K562 (cell line): ENCODE measurements around the gene BCAS1. TPM values are rescaled to one million over a fixed set of nuclear protein-coding genes. Genes with fewer than 3 reads are reported as not detected.

Experiments
- ATAC-seq: fragments of 200-7000 bp; cut with Tn5 transposase; 3 replicates; pipeline ENCODE4 v1.9.1; 2020; ENCODE audit warnings: moderate library complexity
- BruUV-seq: library from RNA; stranded (reverse); fragments of 400-500 nt; replicated peaks from 2 replicates; lab custom pipeline; 2021; lab: Mats Ljungman, UMichigan
- CTCF ChIA-PET: fragments of 300-600 bp; formaldehyde crosslinking; extraction: SDS; loops from one replicate; lab custom pipeline; 2021; ENCODE audit warnings: low intra/inter-chr PET ratio; lab: Yijun Ruan, JAX
- POLR2A ChIA-PET: fragments of 300-600, 350-650 bp; sonication (Branson Sonifier 250); formaldehyde crosslinking; extraction: SDS; loops from one replicate; lab custom pipeline; 2021; ENCODE audit warnings: antibody characterized with exemption, inconsistent platforms; lab: Yijun Ruan, JAX
- DNase-seq, 4 experiments: peaks; one replicate each; pipeline versions ENCODE4 v3.0.0 to v3.0.0-alpha.2; 2011 to 2018; ENCODE audit warnings: low spot score in 3 of 4, mixed read lengths in 3 of 4; ENCODE audit errors: extremely low read depth in 1 of 4
- FAIRE-seq: peaks from 2 replicates; lab custom pipeline; 2011; peaks lifted over from hg19 to GRCh38; lab: Jason Lieb, UNC
- H2AFZ ChIP-seq: 2 replicates; pipeline ENCODE4 v1.6.0; 2011; ENCODE audit warnings: low read depth, low read length, control low read depth, inconsistent platforms
- H3K27ac ChIP-seq: fragments of 200-600 bp; 3 replicates; pipeline ENCODE4 v1.8.0; 2011; ENCODE audit warnings: low read depth, mild to moderate bottlenecking, control low read depth, inconsistent platforms, low read length, moderate library complexity, mixed read lengths; ENCODE audit errors: extremely low read depth
- H3K27me3 ChIP-seq, 2 experiments: fragments of 300-600 bp in 1 of 2; 2 replicates in 1 of 2; 3 replicates in 1 of 2; pipeline versions ENCODE4 v1.6.0 to v1.8.0; 2011; ENCODE audit warnings: inconsistent platforms in 2 of 2, low read length in 2 of 2, mild to moderate bottlenecking in 1 of 2, mixed read lengths in 1 of 2, moderate library complexity in 1 of 2; ENCODE audit not compliant: control insufficient read depth in 2 of 2, insufficient read depth in 2 of 2
- H3K36me3 ChIP-seq: fragments of 300-600 bp; 3 replicates; pipeline ENCODE4 v1.8.0; 2011; ENCODE audit warnings: mild to moderate bottlenecking, low read length, inconsistent platforms; ENCODE audit not compliant: control insufficient read depth, insufficient read depth
- H3K4me1 ChIP-seq, 2 experiments: fragments of 200-600 bp in 1 of 2; replicated peaks in 1 of 2; 2 replicates in 1 of 2; 3 replicates in 1 of 2; pipeline versions ENCODE4 v1.5.1 to v1.8.0; 2011; ENCODE audit warnings: inconsistent platforms in 2 of 2, low read length in 2 of 2, mild to moderate bottlenecking in 1 of 2, mixed read lengths in 1 of 2, moderate library complexity in 1 of 2; ENCODE audit not compliant: control insufficient read depth in 2 of 2, insufficient read depth in 2 of 2
- H3K4me2 ChIP-seq: 2 replicates; pipeline ENCODE4 v1.6.1; 2011; ENCODE audit warnings: low read length, control low read depth, inconsistent platforms, mixed read lengths; ENCODE audit not compliant: insufficient read depth
- H3K4me3 ChIP-seq: fragments of 200-600 bp; sonication (generic), shearing (Covaris generic); 2 replicates; pipeline ENCODE4 v1.5.1; 2016; ENCODE audit warnings: control low read depth, inconsistent platforms
- H3K79me2 ChIP-seq: fragments of 200-600 bp; 3 replicates; pipeline ENCODE4 v1.8.0; 2011; ENCODE audit warnings: low read length, inconsistent platforms; ENCODE audit not compliant: control insufficient read depth, insufficient read depth
- H3K9ac ChIP-seq, 2 experiments: 2 replicates each; pipeline versions ENCODE4 v1.6.0 to v1.6.1; 2011; ENCODE audit warnings: low read depth in 2 of 2, low read length in 2 of 2, control low read depth in 1 of 2, inconsistent platforms in 1 of 2, mild to moderate bottlenecking in 1 of 2, mixed read lengths in 1 of 2; ENCODE audit not compliant: insufficient read depth in 1 of 2
- H3K9me1 ChIP-seq: one replicate; pipeline ENCODE4 v1.6.0; 2011; ENCODE audit warnings: inconsistent platforms, mild to moderate bottlenecking, low read length, moderate library complexity; ENCODE audit not compliant: control insufficient read depth, insufficient read depth
- H3K9me3 ChIP-seq: replicated peaks from 2 replicates; pipeline ENCODE4 v1.5.1; 2011; ENCODE audit warnings: low read depth, low read length, inconsistent platforms; ENCODE audit not compliant: control insufficient read depth, insufficient read depth
- H4K20me1 ChIP-seq: replicated peaks from 2 replicates; pipeline ENCODE4 v1.6.1; 2011; ENCODE audit warnings: low read length, inconsistent platforms, mixed read lengths; ENCODE audit not compliant: control insufficient read depth, insufficient read depth
- ESRRA ChIP-seq: fragments of 450-650 bp; IDR thresholded peaks from 2 replicates; pipeline ENCODE4 v1.6.1; 2014; ENCODE audit warnings: low read depth, mild to moderate bottlenecking, moderate library complexity, borderline replicate concordance
- NCOA6 ChIP-seq: fragments of 450-650 bp; IDR thresholded peaks from 2 replicates; pipeline ENCODE4 v1.6.1; 2017; ENCODE audit warnings: mild to moderate bottlenecking
- NR1H2 ChIP-seq: sonication (generic); formaldehyde crosslinking; IDR thresholded peaks from 2 replicates; pipeline ENCODE4 v1.4.0; 2020; ENCODE audit warnings: mild to moderate bottlenecking, missing genetic modification reagents
- SMARCA4 ChIP-seq: fragments of 450-650 bp; IDR thresholded peaks from 2 replicates; pipeline ENCODE4 v1.6.1; 2016
- TFE3 ChIP-seq: fragments of 450-650 bp; formaldehyde crosslinking; IDR thresholded peaks from 2 replicates; pipeline ENCODE4 v1.4.0; 2020; ENCODE audit warnings: mild to moderate bottlenecking, mixed read lengths
- TRIM28 ChIP-seq: fragments of 450-650 bp; IDR thresholded peaks from 2 replicates; pipeline ENCODE4 v1.6.1; 2017
- ZBTB11 ChIP-seq, 3 experiments: fragments of 200-800 bp in 1 of 3; fragments of 250-450 bp in 1 of 3; fragments of 450-650 bp in 1 of 3; sonication (Bioruptor Pico) in 1 of 3; sonication (Bioruptor generic) in 1 of 3; formaldehyde crosslinking in 1 of 3; IDR thresholded peaks; 2 replicates each; pipeline versions ENCODE4 v1.6.1 to v1.8.0; 2016 to 2022; ENCODE audit warnings: mild to moderate bottlenecking in 2 of 3, missing genetic modification characterization in 2 of 3, missing compliant biosample characterization in 1 of 3, moderate library complexity in 1 of 3
- WGBS: fragments of 100-300 bp; shearing (Covaris generic); methylation state at CpG from one replicate; pipeline ENCODE4 v1.1.6; 2016; ENCODE audit warnings: low coverage, mixed read lengths; ENCODE audit not compliant: insufficient coverage; ENCODE audit errors: missing lambda C conversion rate; 5-methylcytosine and 5-hydroxymethylcytosine counted together
- in situ Hi-C: fragments of 300-500 bp; cut with MboI; formaldehyde crosslinking; loops from 4 replicates; pipeline ENCODE4 v1.15.0; 2018; ENCODE audit warnings: inconsistent platforms, mixed read lengths
- intact Hi-C: fragments of 100-400 bp; cut with micrococcal nuclease; formaldehyde crosslinking; loops from 2 replicates; pipeline ENCODE4 v1.14.2; 2022
- polyA plus RNA-seq, 8 experiments: library from polyadenylated mRNA; depleted of rRNA in 4 of 8; stranded (reverse) in 5 of 8; unstranded in 3 of 8; fragments of >200 nt; fragmentation: Nextera tagmentation in 2 of 8; fragmentation: Illumina TruSeq in 1 of 8; extraction: Ambion mirVana in 2 of 8; extraction: Trizol in 1 of 8; gene quantifications; 2 replicates each; pipeline versions ENCODE4 v1.2.1 to v1.2.3, GENCODE V29; 2011 to 2014; ENCODE audit warnings: inconsistent platforms in 1 of 8, missing spikeins in 1 of 8
- total RNA-seq, 7 experiments: library from RNA; depleted of rRNA in 6 of 7; stranded (reverse); fragments of >200 nt in 6 of 7; fragmentation: Illumina TruSeq in 2 of 7; extraction: Trizol in 2 of 7; gene quantifications; 2 replicates each; pipeline versions ENCODE4 v1.2.1 to v1.2.3, GENCODE V29; 2011 to 2021; ENCODE audit warnings: low replicate concordance in 1 of 7

Gene BCAS1
- total and polyA plus RNA-seq, 9 of the 15 experiments (the other 6 are each of a cell fraction or from before 2014, with no cell fraction given) = 0.18 to 2.3 (median 0.93) TPM

DNA sequence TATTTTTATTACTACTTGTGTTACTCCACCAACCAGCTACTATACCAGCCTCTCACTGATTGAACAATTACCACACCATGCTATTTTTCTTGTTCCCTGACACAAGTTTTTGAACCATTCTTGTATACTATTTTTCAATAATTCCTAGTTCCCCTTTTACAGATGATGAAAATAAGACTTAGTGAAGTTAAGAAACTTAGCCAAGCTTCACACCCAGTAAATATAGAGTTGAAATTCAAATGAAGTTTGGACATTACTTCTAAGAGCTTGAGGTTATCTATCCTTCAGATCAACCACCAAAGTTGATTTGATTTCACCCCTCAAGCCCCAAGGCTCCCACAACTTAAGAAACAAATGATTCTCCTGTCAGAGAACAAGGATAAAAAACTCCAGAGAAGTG, 13.1 kb upstream of the BCAS1 start (continued):
- TF ChIP-seq ESRRA (no peak), NR1H2 (CRISPR knock-in tag) (no peak), NCOA6 (no peak), TFE3 (CRISPR knock-in tag) (no peak), SMARCA4 (no peak)

- Histone ChIP-seq H3K9ac (no peak overlapping the region), H3K9me1 (no peaks in the 10 kb centered on the region), H3K36me3 (no peaks in the 10 kb centered on the region), H2AFZ (0 out of 2 replicates have a peak overlapping the region, but pooled peaks have one; percentile 20), H3K27ac (no peak overlapping the region), H3K4me1 (no peaks in the 10 kb centered on the region; a peak in 2 of 5 replicates), H4K20me1 (no peaks in the 10 kb centered on the region), H3K4me3 (no peak overlapping the region), H3K4me2 (no peak overlapping the region), H3K9me3 (no peaks in the 10 kb centered on the region), H3K27me3 (peaks cover 2 to 8% of the 10 kb centered on the region in 2 experiments; a peak in 4 of 5 replicates), H3K79me2 (no peaks in the 10 kb centered on the region)
- ChIA-PET CTCF (no interaction called here), POLR2A (interaction anchor here (1.4 kb wide), 1 partner anchor 13 kb away, joined by 4 read pairs; no protein-coding TSS in a partner anchor)
- FAIRE-seq (no peak), ATAC-seq (no peak), DNase-seq (no peak)
- TF ChIP-seq ZBTB11 (CRISPR knock-in tag; IDR thresholded peaks at IDR 0.05) = peak in 1 of 3 experiments; percentile 49; a peak in 2 of 6 replicates
- no peak for TF ChIP-seq TRIM28
- no TSS peak for BruUV-seq
- intact Hi-C loops = no loop called here
- in situ Hi-C loops = no loop called here
- 3% methylated on average over 6 of the region's 6 CpGs for WGBS
Measured at GRCh38 chr20:54082100-54082499, 11.7 kb upstream of the BCAS1 start.
